ENCODE data around the gene PIF1.
"Not testable (repeated sequence)": the region's sequence is repeated elsewhere in the genome, so short reads cannot be mapped to it uniquely, and the experiment has no call there.

Gene PIF1

GRCh38 chr15:64847448-64847847 lies 22.0 kb upstream of the PIF1 start:
- DNase-seq = no peak

GRCh38 chr15:64847016-64847415 lies 21.6 kb upstream of the PIF1 start:
- DNase-seq = no peak

- no peak for DNase-seq
Measured at GRCh38 chr15:64845831-64846595, 20.6 kb upstream of the PIF1 start.

- no peak for DNase-seq
Measured at GRCh38 chr15:64845183-64845611, 19.8 kb upstream of the PIF1 start.

- no peak for DNase-seq
Measured at GRCh38 chr15:64844576-64845145, 19.2 kb upstream of the PIF1 start.

GRCh38 chr15:64843991-64844390 lies 18.5 kb upstream of the PIF1 start:
- DNase-seq = no peak

- DNase-seq = no peak
Measured at GRCh38 chr15:64842986-64843561, 17.6 kb upstream of the PIF1 start.

GRCh38 chr15:64842096-64842939 lies 16.9 kb upstream of the PIF1 start:
- no peak for DNase-seq

- no peak for DNase-seq
Measured at GRCh38 chr15:64841344-64842095, 16.1 kb upstream of the PIF1 start, which contains the start of gene PLEKHO2. Gene PLEKHO2, plus strand, starts transcription at chr15:64841915. Its CDS starts 102 bp downstream, at chr15:64842017.

- no peak for DNase-seq
Measured at GRCh38 chr15:64841060-64841343, 15.6 kb upstream of the PIF1 start.

GRCh38 chr15:64837502-64837901 lies 12.1 kb upstream of the PIF1 start:
- DNase-seq = no peak

GRCh38 chr15:64836023-64836536 lies 10.6 kb upstream of the PIF1 start:
- DNase-seq = no peak

- no peak for DNase-seq
Measured at GRCh38 chr15:64833690-64834089, 8.2 kb upstream of the PIF1 start.

- DNase-seq = no peak
Measured at GRCh38 chr15:64828985-64829384, 3.5 kb upstream of the PIF1 start.

- DNase-seq = no peak
Measured at GRCh38 chr15:64824929-64825430, 467 bp downstream of the PIF1 start.

GRCh38 chr15:64816452-64816851 lies 9.0 kb downstream of the PIF1 start:
- no peak for DNase-seq

GRCh38 chr15:64814965-64815364 lies 10.5 kb downstream of the PIF1 start:
- DNase-seq = not testable (repeated sequence)

GRCh38 chr15:64814283-64814682 lies 11.2 kb downstream of the PIF1 start:
- not testable (repeated sequence) for DNase-seq

GRCh38 chr15:64813075-64813474 lies 12.4 kb downstream of the PIF1 start:
- DNase-seq = no peak

- no peak for DNase-seq
Measured at GRCh38 chr15:64810497-64811326, 14.7 kb downstream of the PIF1 start.

Data from NCI-H2081 treated with DMSO at 0.1 percent for 48 hours (cell line).